ENCODE data around the gene FBXO8.

FBXO8 gene
- total RNA-seq = 25.2 to 28.7 reads per million in 2 donors

- peak; percentile 44 for DNase-seq
Measured at GRCh38 chr4:174283507-174284471, at the start of gene FBXO8, which contains the start of gene CEP44. TSS of gene FBXO8 (minus strand) at chr4:174283667. CDS start at chr4:174263092, 20,575 bp downstream. TSS of gene CEP44 (plus strand) at chr4:174283911. CDS start at chr4:174299122, 15,211 bp downstream.

- no peak for DNase-seq
Measured at GRCh38 chr4:174332741-174333493, 49.5 kb upstream of the FBXO8 start.

GRCh38 chr4:174324725-174325124 lies 41.3 kb upstream of the FBXO8 start:
- DNase-seq = no peak

GRCh38 chr4:174324236-174324635 lies 40.8 kb upstream of the FBXO8 start:
- DNase-seq = no peak

- no peak for DNase-seq
Measured at GRCh38 chr4:174320494-174321199, 37.2 kb upstream of the FBXO8 start.

GRCh38 chr4:174318829-174319764 lies 35.6 kb upstream of the FBXO8 start:
- no peak for DNase-seq

- DNase-seq = no peak
Measured at GRCh38 chr4:174317531-174317930, 34.1 kb upstream of the FBXO8 start.

- DNase-seq = no peak
Measured at GRCh38 chr4:174316954-174317353, 33.5 kb upstream of the FBXO8 start.

GRCh38 chr4:174316546-174316945 lies 33.1 kb upstream of the FBXO8 start:
- no peak for DNase-seq

GRCh38 chr4:174314770-174315169 lies 31.3 kb upstream of the FBXO8 start:
- DNase-seq = no peak

GRCh38 chr4:174314274-174314673 lies 30.8 kb upstream of the FBXO8 start:
- no peak for DNase-seq

- no peak for DNase-seq
Measured at GRCh38 chr4:174312993-174313392, 29.5 kb upstream of the FBXO8 start.

GRCh38 chr4:174307694-174308093 lies 24.2 kb upstream of the FBXO8 start:
- DNase-seq = no peak

GRCh38 chr4:174305961-174306360 lies 22.5 kb upstream of the FBXO8 start:
- DNase-seq = no peak

- DNase-seq = no peak
Measured at GRCh38 chr4:174304664-174305063, 21.2 kb upstream of the FBXO8 start.

GRCh38 chr4:174303687-174304086 lies 20.2 kb upstream of the FBXO8 start:
- no peak for DNase-seq

- DNase-seq = peak; percentile 4
Measured at GRCh38 chr4:174295142-174295541, 11.7 kb upstream of the FBXO8 start.

GRCh38 chr4:174294641-174295040 lies 11.2 kb upstream of the FBXO8 start:
- peak; percentile 6 for DNase-seq

GRCh38 chr4:174292473-174292872 lies 9.0 kb upstream of the FBXO8 start:
- DNase-seq = no peak

GRCh38 chr4:174286870-174287269 lies 3.4 kb upstream of the FBXO8 start:
- DNase-seq = no peak

GRCh38 chr4:174284487-174284886 lies 1.0 kb upstream of the FBXO8 start:
- DNase-seq = no peak

Data from activated gamma-delta T cell (primary cell).